Stimulated activated memory B cell treated with anti-CD40 and anti-IgM and Interleukin-4, amounts not matched to agents 10 μg/mL and 1 μg/mL and 100 μg/mL, for 72 hours (primary cell): Measurements from ENCODE around the gene CCDC9B.

Source experiments
- ATAC-seq: fragments of 150-1000 bp; cut with Tn5 transposase; 2 replicates; pipeline ENCODE4 v1.10.0; 2021
- H3K27ac Mint-ChIP-seq: one replicate; pipeline ENCODE4 v1.8.0; 2022; ENCODE audit warnings: mild to moderate bottlenecking, mixed read lengths
- H3K27me3 Mint-ChIP-seq: one replicate; pipeline ENCODE4 v1.8.0; 2022; ENCODE audit warnings: mixed read lengths
- H3K36me3 Mint-ChIP-seq: one replicate; pipeline ENCODE4 v1.8.0; 2022; ENCODE audit warnings: mixed read lengths
- H3K4me1 Mint-ChIP-seq: one replicate; pipeline ENCODE4 v1.8.0; 2022; ENCODE audit warnings: mixed read lengths
- H3K4me3 Mint-ChIP-seq: one replicate; pipeline ENCODE4 v1.8.0; 2022; ENCODE audit warnings: mild to moderate bottlenecking, moderate library complexity, mixed read lengths
- H3K9me3 Mint-ChIP-seq: one replicate; pipeline ENCODE4 v1.8.0; 2022; ENCODE audit warnings: mixed read lengths

CCDC9B gene

DNA sequence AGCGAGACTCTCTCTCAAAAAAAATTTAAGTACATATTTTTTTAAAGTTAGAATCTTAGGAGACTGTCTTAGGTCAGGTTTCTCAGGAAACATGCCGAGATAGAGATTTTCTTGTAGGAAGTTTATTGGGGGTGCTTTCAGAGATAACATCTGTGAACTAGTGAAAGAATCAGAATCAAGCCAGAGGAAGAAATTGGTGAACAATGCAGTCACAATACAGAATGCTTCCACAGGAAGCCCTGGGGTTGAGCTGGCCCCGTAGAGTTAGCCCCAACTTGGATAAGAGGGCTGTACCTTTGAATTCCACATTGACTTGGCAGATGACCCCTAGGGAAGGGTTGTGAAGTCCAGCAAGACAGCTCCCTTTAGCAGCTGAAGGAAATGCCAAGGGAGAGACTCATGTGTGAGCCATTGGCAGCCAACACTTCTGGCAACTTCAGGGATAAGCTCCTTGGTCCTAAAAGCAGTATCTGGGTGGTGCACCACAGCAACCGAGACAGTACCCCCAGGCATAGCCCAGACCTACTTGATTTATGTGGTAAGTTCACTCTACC, 25.9 kb downstream of the CCDC9B start:
- no peaks in the 10 kb centered on the region for H3K36me3 Mint-ChIP-seq
- peaks cover 22% of the 10 kb centered on the region for H3K27me3 Mint-ChIP-seq
- ATAC-seq, result no peak
- H3K4me1 Mint-ChIP-seq, result peaks cover 16% of the 10 kb centered on the region
- H3K27ac Mint-ChIP-seq, result no peak overlapping the region
- no peaks in the 10 kb centered on the region for H3K9me3 Mint-ChIP-seq
- no peak overlapping the region for H3K4me3 Mint-ChIP-seq

DNA sequence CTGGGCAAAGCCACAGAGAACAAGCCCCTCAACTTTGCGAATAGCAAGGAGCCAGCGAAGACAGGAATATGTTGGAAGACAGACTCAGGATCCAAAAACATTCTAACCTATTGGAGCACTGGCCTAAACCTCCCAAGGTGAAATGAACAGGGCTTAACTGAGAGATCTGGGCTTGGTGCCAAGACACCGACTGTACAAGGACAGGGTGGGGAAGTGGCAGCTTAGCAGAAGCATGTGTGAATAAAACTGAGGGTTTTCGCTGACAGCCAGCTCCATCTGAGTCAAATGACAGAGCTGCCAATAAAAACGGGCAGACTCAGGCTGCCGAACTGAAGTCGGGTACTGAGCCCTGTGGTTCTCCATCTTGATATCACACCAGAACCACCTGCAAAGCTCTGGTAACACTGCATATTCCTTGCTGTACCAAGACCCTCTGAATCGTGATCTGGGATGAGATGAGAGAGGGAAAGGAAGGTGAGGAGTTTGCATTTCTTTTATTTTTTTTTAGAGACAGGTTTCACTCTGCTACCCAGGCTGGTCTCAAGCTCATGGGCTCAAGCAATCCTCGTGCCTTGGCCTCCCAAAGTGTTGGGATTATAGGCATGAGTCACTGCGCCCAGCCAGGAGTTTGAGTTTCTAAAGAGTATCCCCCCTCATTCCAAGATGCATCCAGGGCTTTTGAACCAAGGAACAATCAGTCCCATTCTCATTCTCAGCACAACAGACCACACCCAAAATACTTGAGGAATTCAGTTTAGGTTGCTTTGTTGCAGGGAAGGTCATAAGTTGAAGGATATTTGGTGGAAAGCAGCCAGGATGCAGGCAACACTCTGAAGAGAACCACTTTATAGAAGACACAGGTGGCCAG, 27.0 kb downstream of the CCDC9B start:
- peaks cover 22% of the 10 kb centered on the region for H3K27me3 Mint-ChIP-seq
- H3K4me1 Mint-ChIP-seq, result peaks cover 27% of the 10 kb centered on the region
- H3K4me3 Mint-ChIP-seq, result no peak overlapping the region
- no peak overlapping the region for H3K27ac Mint-ChIP-seq
- no peaks in the 10 kb centered on the region for H3K9me3 Mint-ChIP-seq
- H3K36me3 Mint-ChIP-seq, result no peaks in the 10 kb centered on the region
- no peak for ATAC-seq

DNA sequence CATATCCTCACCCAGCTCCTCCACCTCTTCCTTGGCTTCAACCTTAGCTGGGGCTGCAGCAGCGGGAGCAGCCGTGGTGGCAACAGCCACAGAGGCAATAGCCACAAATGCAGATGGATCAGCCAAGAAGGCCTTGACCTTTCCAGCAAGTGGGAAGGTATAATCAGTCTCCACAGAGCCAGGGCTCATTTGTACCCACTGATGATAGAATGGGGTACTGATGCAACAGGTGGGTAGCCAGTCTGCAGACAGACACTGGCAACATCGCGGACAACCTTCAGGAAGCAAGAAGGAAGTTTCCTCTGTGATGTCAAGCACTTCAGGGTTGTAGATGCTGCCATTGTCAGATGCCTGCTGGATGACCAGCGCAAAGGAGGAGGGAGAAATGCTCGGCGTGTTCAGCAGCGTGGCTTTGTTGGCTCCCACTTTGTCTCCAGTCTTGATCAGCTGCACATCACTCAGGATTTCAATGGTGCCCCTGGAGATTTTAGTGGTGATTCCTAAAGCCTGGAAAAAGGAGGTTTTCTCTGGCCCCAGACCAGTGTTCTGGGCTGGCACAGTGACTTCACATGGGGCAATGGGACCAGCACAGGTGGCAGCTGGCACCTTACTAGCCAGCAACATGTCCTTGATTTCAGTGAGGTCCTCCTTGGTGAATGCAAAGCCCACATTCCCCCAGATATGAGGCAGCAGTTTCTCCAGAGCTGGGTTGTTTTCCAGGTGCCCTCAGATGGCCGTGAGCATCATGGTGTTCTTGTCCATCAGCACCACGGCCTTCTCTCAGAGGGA, 28.2 kb downstream of the CCDC9B start:
- no peak overlapping the region for H3K4me3 Mint-ChIP-seq
- H3K36me3 Mint-ChIP-seq, result no peaks in the 10 kb centered on the region
- peaks cover 38% of the 10 kb centered on the region for H3K4me1 Mint-ChIP-seq
- no peak for ATAC-seq
- no peak overlapping the region for H3K27ac Mint-ChIP-seq
- peaks cover 22% of the 10 kb centered on the region for H3K27me3 Mint-ChIP-seq
- no peaks in the 10 kb centered on the region for H3K9me3 Mint-ChIP-seq

DNA sequence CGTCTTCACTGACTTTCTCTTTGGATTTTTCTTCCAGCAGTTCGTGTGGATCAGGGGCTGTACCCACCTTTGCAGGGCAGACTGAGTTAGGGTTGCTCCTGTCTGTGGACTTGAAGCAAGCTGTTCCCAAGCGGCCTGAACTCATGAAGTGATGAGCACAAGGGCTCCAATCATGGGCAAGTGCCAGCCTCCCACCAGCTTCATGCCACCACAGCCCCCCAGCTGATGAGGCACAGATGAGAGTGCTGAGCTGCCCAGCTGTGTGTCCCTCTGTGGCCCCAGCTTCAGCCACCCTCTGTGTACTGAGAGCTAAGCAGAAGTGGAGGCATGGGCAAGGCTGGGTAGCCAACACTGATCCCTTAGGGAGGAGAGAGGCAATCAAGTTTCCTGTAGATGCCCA, 29.7 kb downstream of the CCDC9B start:
- H3K36me3 Mint-ChIP-seq, result no peaks in the 10 kb centered on the region
- H3K27me3 Mint-ChIP-seq, result peaks cover 8% of the 10 kb centered on the region
- no peak overlapping the region for H3K27ac Mint-ChIP-seq
- H3K4me1 Mint-ChIP-seq, result peaks cover 42% of the 10 kb centered on the region
- no peak overlapping the region for H3K4me3 Mint-ChIP-seq
- H3K9me3 Mint-ChIP-seq, result no peaks in the 10 kb centered on the region
- ATAC-seq, result no peak

DNA sequence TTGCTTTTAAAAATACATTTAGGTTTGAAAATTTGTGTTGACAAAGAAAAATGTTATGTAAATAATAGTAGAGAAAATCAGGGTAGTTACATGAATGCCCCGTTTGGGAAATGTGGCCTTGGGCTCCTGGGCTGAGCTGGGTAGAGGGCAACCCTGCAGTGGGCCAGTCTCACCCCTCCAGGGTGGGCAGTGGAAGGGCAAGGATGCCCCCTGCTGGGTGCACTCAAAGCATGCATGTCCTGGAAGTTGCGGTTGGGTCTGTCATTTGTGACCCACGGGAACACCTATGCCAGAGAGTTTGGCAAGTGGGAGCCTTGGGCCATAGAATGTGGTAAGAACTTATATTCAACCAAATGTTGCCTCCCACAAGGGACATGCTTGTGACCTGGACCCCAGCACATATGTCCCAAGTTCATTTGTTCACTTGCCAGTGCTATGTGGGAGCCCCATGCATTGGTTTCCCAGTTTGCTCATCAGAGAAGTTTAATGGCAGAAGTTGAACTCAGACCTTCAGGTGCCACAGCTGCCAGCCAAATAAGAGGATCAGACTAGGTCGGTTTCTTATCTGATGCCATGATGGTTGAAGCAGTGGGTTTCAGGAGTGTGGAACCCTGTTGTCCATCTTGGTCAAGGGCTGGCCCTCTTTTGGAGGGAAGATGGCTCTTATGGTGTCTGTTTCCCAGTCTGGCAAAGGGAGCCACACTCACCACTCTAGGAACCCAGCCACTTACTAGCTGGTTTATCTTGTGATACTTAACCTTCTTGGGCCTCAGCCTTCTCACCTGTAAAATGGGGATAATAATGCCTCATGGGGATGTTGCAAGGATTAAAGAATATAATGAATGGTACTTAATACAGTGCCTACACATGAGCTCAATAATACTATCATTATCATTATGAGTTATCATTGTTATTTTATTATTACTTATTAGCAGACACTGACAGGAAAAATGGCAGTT, 30.5 kb downstream of the CCDC9B start:
- Mint-ChIP-seq H3K9me3 (no peaks in the 10 kb centered on the region), H3K4me3 (peak overlapping the region; percentile 96)
- no peak for ATAC-seq

DNA sequence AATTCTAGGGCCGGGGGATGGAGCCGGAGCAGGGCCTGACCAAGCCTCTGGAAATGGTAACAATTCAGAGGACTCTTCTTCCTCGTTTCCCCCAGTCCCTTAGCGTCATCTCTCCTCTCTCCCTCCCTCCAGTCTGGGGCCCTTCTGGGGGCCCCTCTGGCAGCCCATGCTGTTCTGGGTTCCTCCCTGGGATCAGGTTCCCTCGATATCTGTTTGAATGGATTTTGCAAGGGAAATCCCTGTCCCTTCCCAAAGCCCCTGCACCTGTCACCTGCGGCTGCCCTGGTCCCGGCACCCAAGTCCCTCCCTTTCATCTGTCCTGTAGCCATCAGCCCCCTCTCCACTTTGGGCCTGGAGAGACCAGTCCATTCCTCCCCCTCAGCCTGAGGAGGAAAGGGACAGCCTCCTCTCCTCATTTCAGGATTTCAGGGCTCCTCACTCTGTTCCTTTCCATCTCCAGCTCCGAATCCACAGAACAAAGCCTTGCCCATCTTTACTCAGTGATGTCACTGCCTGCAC, 31.3 kb downstream of the CCDC9B start:
- ATAC-seq, result no peak
- Mint-ChIP-seq H3K4me1 (peaks cover 53% of the 10 kb centered on the region), H3K27me3 (no peaks in the 10 kb centered on the region), H3K9me3 (no peaks in the 10 kb centered on the region), H3K27ac (peak overlapping the region; percentile 99), H3K36me3 (peaks cover 3% of the 10 kb centered on the region), H3K4me3 (peak overlapping the region; percentile 96)

More for the DNA sequence above, 30.5 kb downstream of the CCDC9B start:
- H3K27ac Mint-ChIP-seq, result peak overlapping the region; percentile 99
- H3K36me3 Mint-ChIP-seq, result no peaks in the 10 kb centered on the region
- H3K4me1 Mint-ChIP-seq, result peaks cover 47% of the 10 kb centered on the region
- peaks cover under 1% of the 10 kb centered on the region for H3K27me3 Mint-ChIP-seq

DNA sequence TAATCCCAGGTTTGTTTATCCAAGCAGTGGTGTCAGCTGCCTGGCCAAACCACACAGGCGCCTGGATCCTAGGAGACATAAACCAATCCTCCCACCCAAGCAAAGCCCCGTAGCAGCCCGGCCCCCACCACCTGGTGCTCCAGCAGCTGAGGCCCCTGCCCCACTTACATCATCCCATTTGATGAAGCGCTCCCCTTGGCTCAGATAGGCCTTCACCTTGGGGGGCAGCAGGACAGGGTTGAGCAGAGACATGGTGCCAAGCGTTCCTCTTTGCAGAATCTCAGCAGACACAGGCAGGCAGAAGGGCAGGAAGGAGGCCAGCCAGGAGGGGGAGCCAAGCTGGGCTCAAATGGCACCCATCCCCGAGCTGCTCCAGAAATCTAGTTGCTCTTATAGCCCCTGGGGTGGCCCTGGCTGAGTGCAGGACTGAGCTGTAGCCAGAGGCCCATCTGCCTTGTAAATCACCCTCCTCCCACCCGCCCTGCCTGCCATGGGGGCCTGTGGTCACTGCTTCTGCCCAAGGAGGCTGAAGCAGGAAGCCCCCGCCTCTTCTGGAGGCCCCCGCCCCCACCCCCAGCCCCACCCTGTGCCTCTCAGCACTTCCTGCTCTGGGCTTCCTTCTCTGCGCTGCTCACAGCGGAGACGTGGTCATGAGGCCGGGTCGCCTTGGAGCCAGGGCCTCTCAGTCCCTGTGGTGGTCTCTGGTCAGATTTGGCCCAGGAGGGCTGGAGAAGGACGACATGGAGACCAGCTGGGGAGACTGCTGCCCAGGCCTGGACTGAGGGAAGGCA, 33.1 kb downstream of the CCDC9B start, which contains the start of gene PLCB2:
Gene PLCB2, minus strand, starts transcription at position 515 of the 791 bp plus-strand sequence. Its CDS starts 263 bp downstream, at position 252.
- H3K4me3 Mint-ChIP-seq, result peak within 1 kb of the TSS; percentile 96
- H3K27me3 Mint-ChIP-seq, result no peaks in the 10 kb centered on the region
- peak within 1 kb of the TSS; percentile 99 for H3K27ac Mint-ChIP-seq
- no peaks in the 10 kb centered on the region for H3K9me3 Mint-ChIP-seq
- peaks cover 19% of the 10 kb centered on the region for H3K36me3 Mint-ChIP-seq
- peaks cover 63% of the 10 kb centered on the region for H3K4me1 Mint-ChIP-seq
- peak; percentile 86 for ATAC-seq

DNA sequence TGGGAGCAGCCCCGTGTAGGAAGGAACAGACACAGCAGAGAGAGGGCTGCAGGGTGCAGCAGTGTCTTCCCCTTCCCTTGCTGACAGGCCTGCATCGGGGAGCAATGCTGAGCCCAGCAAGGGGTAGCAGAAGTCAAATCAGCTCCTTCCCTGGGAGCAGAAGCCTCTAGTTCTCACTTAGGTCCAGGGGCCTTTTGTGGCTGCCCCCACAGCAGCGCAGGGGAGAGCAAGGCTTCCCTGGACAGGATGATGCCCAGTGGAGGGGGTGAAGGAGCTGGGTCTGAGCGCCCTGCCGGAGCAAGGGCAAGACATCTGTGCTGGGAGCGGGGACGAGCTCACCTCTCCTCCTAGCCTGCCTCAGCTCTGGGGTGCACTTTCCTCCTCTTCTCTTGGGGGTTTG, 33.8 kb downstream of the CCDC9B start:
- ATAC-seq, result no peak
- peaks cover 63% of the 10 kb centered on the region for H3K4me1 Mint-ChIP-seq
- H3K27ac Mint-ChIP-seq, result peak overlapping the region; percentile 99
- H3K9me3 Mint-ChIP-seq, result no peaks in the 10 kb centered on the region
- H3K4me3 Mint-ChIP-seq, result peak overlapping the region; percentile 59
- no peaks in the 10 kb centered on the region for H3K27me3 Mint-ChIP-seq
- H3K36me3 Mint-ChIP-seq, result peaks cover 26% of the 10 kb centered on the region

DNA sequence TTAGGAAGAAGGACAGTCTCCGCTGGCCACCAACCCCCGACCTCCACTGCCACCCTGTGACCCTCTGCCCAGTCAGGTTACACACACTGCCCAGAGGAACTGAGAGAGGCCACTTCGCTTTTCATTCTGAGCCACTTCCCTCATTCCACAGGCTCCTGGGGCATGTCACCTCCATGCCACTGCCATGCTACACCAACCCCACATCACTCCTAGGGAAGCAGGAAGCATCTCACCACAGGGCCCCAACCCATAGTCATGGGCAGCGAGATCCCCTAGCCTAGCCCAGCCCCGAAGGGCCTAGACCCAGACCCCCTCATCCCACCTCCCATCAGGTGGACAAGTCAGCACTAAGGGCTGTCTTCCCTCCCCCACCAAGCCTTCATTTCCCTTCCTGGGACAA, 34.4 kb downstream of the CCDC9B start:
- Mint-ChIP-seq H3K27me3 (no peaks in the 10 kb centered on the region), H3K4me1 (peaks cover 63% of the 10 kb centered on the region), H3K4me3 (peak overlapping the region; percentile 59), H3K36me3 (peaks cover 32% of the 10 kb centered on the region), H3K9me3 (no peaks in the 10 kb centered on the region), H3K27ac (peak overlapping the region; percentile 99)
- no peak for ATAC-seq

DNA sequence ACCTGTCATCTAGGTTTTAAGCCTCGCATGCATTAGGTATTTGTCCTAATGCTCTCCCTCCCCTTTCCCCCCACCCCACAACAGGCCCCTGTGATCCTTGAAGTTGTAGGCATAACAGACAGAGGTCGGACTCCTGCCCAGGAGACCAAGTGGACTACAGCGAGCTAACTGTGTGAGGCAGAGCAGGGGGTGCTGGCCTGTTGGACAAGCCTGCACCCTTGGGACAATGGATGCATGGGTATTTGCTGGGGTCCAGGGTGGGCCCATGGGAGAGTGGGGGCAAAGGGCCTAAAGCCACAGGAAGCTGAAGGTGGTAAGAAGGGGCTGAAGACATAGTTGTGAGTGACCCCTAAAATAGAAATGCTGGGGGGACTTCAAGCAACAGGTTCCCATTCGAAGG, 35.5 kb downstream of the CCDC9B start:
- Mint-ChIP-seq H3K9me3 (no peaks in the 10 kb centered on the region), H3K36me3 (peaks cover 40% of the 10 kb centered on the region), H3K27ac (no peak overlapping the region), H3K4me1 (peaks cover 63% of the 10 kb centered on the region), H3K4me3 (no peak overlapping the region), H3K27me3 (no peaks in the 10 kb centered on the region)
- no peak for ATAC-seq

DNA sequence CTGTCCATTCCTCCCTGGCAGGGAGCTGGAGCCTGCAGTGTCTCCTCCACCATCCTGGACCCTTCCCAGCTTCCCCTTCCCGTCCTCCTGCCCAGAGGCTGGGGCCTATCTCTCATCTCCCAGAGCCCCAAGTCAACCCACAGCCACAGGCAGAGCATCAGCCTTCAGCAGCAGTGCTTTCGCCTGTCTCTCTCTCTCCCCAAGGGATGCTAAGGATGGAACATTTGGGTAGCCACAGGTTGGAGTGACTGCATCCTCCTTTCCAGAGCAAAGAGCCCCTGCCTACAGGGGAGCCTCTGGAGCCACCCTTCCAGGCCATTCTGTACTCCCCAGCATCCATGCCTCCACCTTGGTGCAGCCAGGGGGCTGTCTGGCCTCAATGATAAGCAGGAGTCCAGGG, 37.2 kb downstream of the CCDC9B start:
- Mint-ChIP-seq H3K27me3 (no peaks in the 10 kb centered on the region), H3K4me1 (peaks cover 47% of the 10 kb centered on the region), H3K4me3 (no peak overlapping the region), H3K27ac (no peak overlapping the region), H3K9me3 (no peaks in the 10 kb centered on the region), H3K36me3 (peaks cover 56% of the 10 kb centered on the region)
- no peak for ATAC-seq

DNA sequence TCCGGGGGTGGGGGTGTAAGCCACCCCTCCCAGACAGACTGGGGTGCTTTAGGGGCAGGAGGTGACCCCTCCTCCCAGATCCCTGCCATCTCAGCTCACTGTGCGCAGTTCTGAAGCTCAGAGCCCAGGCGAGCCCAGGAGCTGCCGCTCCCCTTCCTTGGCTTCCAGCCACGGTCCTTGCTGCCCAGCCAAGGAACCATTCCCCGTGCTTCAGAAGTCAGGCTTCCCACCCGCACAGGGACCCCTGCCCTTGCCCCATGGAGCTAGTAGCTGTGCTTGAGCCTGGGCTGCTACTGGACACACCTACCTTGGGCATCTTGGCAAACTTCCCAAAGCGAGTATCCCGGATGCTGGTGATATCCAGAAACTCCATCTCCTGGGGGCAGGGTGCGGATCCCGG, 37.8 kb downstream of the CCDC9B start:
- ATAC-seq, result no peak
- H3K4me3 Mint-ChIP-seq, result no peak overlapping the region
- H3K27ac Mint-ChIP-seq, result no peak overlapping the region
- H3K4me1 Mint-ChIP-seq, result peaks cover 41% of the 10 kb centered on the region
- no peaks in the 10 kb centered on the region for H3K27me3 Mint-ChIP-seq
- H3K36me3 Mint-ChIP-seq, result peaks cover 62% of the 10 kb centered on the region
- H3K9me3 Mint-ChIP-seq, result no peaks in the 10 kb centered on the region

DNA sequence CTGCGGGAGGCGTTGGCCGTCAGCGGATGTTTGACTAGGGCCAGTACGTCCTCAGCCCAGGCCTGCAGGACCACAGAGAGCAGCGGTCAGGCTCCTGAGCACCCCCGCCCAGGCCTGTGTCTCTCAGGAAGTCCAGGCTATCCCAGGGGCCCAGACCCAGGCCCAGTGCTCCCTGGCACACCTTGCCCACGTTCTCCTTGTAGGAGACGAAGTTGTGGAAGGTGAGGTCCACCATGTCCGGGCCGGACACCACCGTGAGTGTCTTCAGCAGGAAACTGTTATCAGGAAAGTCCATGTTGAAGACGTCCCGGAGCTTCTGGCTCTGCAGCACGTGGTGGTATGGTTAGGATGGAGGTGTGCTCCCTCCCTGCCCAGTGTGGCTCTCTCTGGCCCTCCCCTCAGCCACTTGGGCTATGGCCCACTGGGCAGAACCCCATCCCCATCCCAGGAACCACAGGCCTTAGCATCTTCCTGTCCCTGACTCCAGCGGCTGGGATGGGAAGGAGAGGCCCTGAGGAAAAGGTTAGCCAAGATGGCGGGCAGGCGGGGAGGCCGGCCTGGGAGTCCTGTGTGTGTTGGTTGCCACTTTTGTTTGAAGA, 38.4 kb downstream of the CCDC9B start:
- H3K9me3 Mint-ChIP-seq, result no peaks in the 10 kb centered on the region
- H3K36me3 Mint-ChIP-seq, result peaks cover 68% of the 10 kb centered on the region
- no peak overlapping the region for H3K4me3 Mint-ChIP-seq
- H3K4me1 Mint-ChIP-seq, result peaks cover 35% of the 10 kb centered on the region
- no peaks in the 10 kb centered on the region for H3K27me3 Mint-ChIP-seq
- no peak for ATAC-seq
- no peak overlapping the region for H3K27ac Mint-ChIP-seq
